Smooth muscle cell (in vitro differentiated cells): ENCODE data around the gene PSD. TPM values are rescaled to one million over a fixed set of nuclear protein-coding genes. Genes with fewer than 3 reads are reported as not detected.

Experiments
- DNase-seq: peaks from one replicate; lab custom pipeline; 2025; ENCODE audit not compliant: unreplicated experiment; lab: John Stamatoyannopoulos, UW
- H2AFZ ChIP-seq: fragments of 200-600 bp; sonication (generic); 2 replicates; pipeline ENCODE4 v1.6.0; 2016; ENCODE audit warnings: antibody characterized with exemption, low read depth, mild to moderate bottlenecking
- H3F3A ChIP-seq: fragments of 200-600 bp; sonication (generic); 2 replicates; pipeline ENCODE4 v1.6.0; 2017; ENCODE audit warnings: antibody characterized with exemption, low read depth
- H3K27ac ChIP-seq: fragments of 200-600 bp; sonication (generic); 2 replicates; pipeline ENCODE4 v1.5.1; 2016; ENCODE audit warnings: low read depth, mild to moderate bottlenecking
- H3K27me3 ChIP-seq: fragments of 200-600 bp; sonication (generic); 2 replicates; pipeline ENCODE4 v1.6.1; 2016; ENCODE audit warnings: low read depth, mild to moderate bottlenecking
- H3K36me3 ChIP-seq: fragments of 200-600 bp; sonication (generic); 2 replicates; pipeline ENCODE4 v1.5.1; 2016; ENCODE audit warnings: low read depth
- H3K4me1 ChIP-seq: fragments of 200-600 bp; sonication (generic); 2 replicates; pipeline ENCODE4 v1.5.1; 2016; ENCODE audit warnings: low read depth
- H3K4me2 ChIP-seq: fragments of 200-600 bp; sonication (generic); 2 replicates; pipeline ENCODE4 v1.6.0; 2016; ENCODE audit warnings: mild to moderate bottlenecking
- H3K4me3 ChIP-seq: fragments of 200-600 bp; sonication (generic); 2 replicates; pipeline ENCODE4 v1.5.1; 2016; ENCODE audit warnings: mild to moderate bottlenecking
- H3K79me2 ChIP-seq: fragments of 200-600 bp; sonication (generic); 2 replicates; pipeline ENCODE4 v1.6.0; 2016; ENCODE audit warnings: low read depth, mild to moderate bottlenecking
- H3K9ac ChIP-seq: fragments of 200-600 bp; sonication (generic); 2 replicates; pipeline ENCODE4 v1.6.0; 2016; ENCODE audit warnings: low read depth
- H3K9me3 ChIP-seq: fragments of 200-600 bp; sonication (generic); replicated peaks from 2 replicates; pipeline ENCODE4 v1.5.1; 2016; ENCODE audit warnings: low read depth
- H4K20me1 ChIP-seq: fragments of 200-600 bp; sonication (generic); 2 replicates; pipeline ENCODE4 v1.6.0; 2016; ENCODE audit warnings: low read depth
- CTCF ChIP-seq: fragments of 200-600 bp; sonication (generic); IDR thresholded peaks from 2 replicates; pipeline ENCODE4 v1.5.1; 2017; ENCODE audit warnings: borderline replicate concordance, mild to moderate bottlenecking, antibody characterized with exemption; ENCODE audit not compliant: insufficient read depth, poor library complexity, severe bottlenecking
- WGBS: methylation state at CpG from one replicate; pipeline ENCODE4 v1.1.7; 2016; ENCODE audit warnings: low lambda C conversion rate; 5-methylcytosine and 5-hydroxymethylcytosine counted together
- polyA plus RNA-seq: library from polyadenylated mRNA; unstranded; fragments of >200 nt; fragmentation: Nextera tagmentation; extraction: Ambion mirVana; gene quantifications from 2 replicates; pipeline ENCODE4 v1.2.1, GENCODE V29; 2016
- total RNA-seq: library from RNA; depleted of rRNA; stranded (reverse); fragments of >200 nt; gene quantifications from 2 replicates; pipeline ENCODE4 v1.2.3, GENCODE V29; 2014

PSD gene
- total and polyA plus RNA-seq, 2 experiments from 2014 or later = 4.1 to 31.6 TPM

- DNase-seq = peak; percentile 21
- H3F3A ChIP-seq = peaks cover 15% of the 10 kb centered on the region
- H3K9ac ChIP-seq = peak overlapping the region; percentile 47
- H4K20me1 ChIP-seq = peaks cover 6% of the 10 kb centered on the region
- H3K36me3 ChIP-seq = no peaks in the 10 kb centered on the region
- no peaks in the 10 kb centered on the region for H3K27me3 ChIP-seq
- peak overlapping the region; percentile 31 for H3K27ac ChIP-seq
- H3K4me1 ChIP-seq = peaks cover 21% of the 10 kb centered on the region
- no peaks in the 10 kb centered on the region for H3K9me3 ChIP-seq
- peak overlapping the region; percentile 76 for H3K4me3 ChIP-seq
- H2AFZ ChIP-seq = peak overlapping the region; percentile 39
- TF ChIP-seq CTCF = no peak
- H3K4me2 ChIP-seq = peak overlapping the region; percentile 98
- no peaks in the 10 kb centered on the region for H3K79me2 ChIP-seq
- WGBS = under 1% methylated on average over 92 of the region's 104 CpGs
These were observed 32.0 kb upstream of the PSD start for GRCh38 chr10:102450374-102451104.

GRCh38 chr10:102450124-102450373, 31.5 kb upstream of the PSD start:
- Histone ChIP-seq H2AFZ (peak overlapping the region; percentile 39), H3F3A (peaks cover 11% of the 10 kb centered on the region), H3K4me1 (peaks cover 18% of the 10 kb centered on the region), H3K27me3 (no peaks in the 10 kb centered on the region), H3K27ac (no peak overlapping the region), H3K79me2 (no peaks in the 10 kb centered on the region), H3K9me3 (no peaks in the 10 kb centered on the region), H4K20me1 (peaks cover 6% of the 10 kb centered on the region), H3K4me2 (peak overlapping the region; percentile 98), H3K9ac (peak overlapping the region; percentile 18), H3K4me3 (peak overlapping the region; percentile 76), H3K36me3 (no peaks in the 10 kb centered on the region)
- no peak for DNase-seq
- WGBS = 0% methylated on average over 9 of the region's 11 CpGs
- no peak for TF ChIP-seq CTCF

GRCh38 chr10:102449321-102450123, 30.9 kb upstream of the PSD start:
- peak overlapping the region; percentile 76 for H3K4me3 ChIP-seq
- H3K79me2 ChIP-seq = no peaks in the 10 kb centered on the region
- peak overlapping the region; percentile 18 for H3K9ac ChIP-seq
- no peaks in the 10 kb centered on the region for H3K27me3 ChIP-seq
- H3K4me2 ChIP-seq = peak overlapping the region; percentile 98
- H3K4me1 ChIP-seq = peaks cover 13% of the 10 kb centered on the region
- H2AFZ ChIP-seq = peak overlapping the region; percentile 39
- 14% methylated on average over 24 of the region's 30 CpGs for WGBS
- peaks cover 6% of the 10 kb centered on the region for H4K20me1 ChIP-seq
- no peak for DNase-seq
- no peaks in the 10 kb centered on the region for H3K9me3 ChIP-seq
- no peaks in the 10 kb centered on the region for H3K36me3 ChIP-seq
- no peak overlapping the region for H3K27ac ChIP-seq
- peaks cover 11% of the 10 kb centered on the region for H3F3A ChIP-seq
- no peak for TF ChIP-seq CTCF
